GM21367 (cell line): ENCODE measurements around the gene ITIH5.

Experiments
- ATAC-seq: cut with Tn5 transposase; IDR thresholded peaks from one replicate; pipeline ENCODE4 v1.9.1; 2021; ENCODE audit not compliant: unreplicated experiment

Gene ITIH5

DNA sequence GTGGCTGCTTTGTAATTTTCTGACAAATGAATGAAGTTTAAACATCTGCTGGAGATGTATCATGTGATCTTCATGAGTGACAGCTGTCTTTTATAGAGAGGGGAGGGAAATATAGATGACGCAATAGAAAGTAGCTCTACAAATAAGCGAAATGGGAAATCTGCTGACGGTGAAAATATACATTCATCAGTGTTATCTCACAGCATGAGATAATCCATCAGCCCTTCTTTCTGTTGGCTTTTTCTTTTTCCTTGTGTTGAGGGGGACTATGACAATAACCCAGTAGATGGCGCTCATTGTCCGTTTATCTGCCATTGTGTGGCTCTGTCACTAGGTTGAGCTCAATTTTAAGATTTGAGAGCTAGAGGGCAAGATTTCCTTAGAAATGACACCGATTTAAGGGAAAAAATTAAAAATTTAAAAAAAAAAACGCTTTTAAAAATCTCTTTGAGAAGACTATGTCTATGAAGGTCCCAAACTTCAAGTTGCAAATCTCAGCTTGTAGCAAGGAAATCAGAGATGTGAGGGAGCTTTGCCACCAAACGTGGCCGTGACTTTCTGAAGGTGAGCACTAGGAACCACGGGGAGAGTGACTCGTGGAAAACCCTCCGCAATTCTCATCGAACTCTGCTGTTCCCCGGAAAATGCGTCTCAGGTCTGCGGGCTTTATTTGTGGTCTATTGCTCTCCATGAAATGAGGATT lies 141.3 kb downstream of the ITIH5 start:
- peak; percentile 79 for ATAC-seq

DNA sequence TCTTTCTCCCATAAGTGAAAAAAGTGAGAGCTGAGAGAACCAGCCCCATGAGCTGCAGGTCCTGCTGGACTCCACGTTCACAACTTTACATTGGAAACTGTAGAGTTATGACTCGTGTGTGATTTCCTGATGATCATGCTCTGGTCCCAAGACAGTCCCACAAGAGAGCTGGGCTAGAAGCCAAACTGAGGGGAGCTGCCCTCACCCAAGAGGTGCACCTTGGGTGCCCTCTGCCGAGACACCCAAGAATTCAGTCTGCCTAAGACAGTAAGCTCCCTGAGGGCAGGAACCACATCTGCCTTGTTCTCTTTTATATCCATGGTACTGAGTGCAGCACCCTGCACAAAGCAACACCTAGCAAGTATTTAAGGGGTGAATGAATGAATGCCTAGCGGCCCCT lies 143.1 kb downstream of the ITIH5 start:
- no peak for ATAC-seq

DNA sequence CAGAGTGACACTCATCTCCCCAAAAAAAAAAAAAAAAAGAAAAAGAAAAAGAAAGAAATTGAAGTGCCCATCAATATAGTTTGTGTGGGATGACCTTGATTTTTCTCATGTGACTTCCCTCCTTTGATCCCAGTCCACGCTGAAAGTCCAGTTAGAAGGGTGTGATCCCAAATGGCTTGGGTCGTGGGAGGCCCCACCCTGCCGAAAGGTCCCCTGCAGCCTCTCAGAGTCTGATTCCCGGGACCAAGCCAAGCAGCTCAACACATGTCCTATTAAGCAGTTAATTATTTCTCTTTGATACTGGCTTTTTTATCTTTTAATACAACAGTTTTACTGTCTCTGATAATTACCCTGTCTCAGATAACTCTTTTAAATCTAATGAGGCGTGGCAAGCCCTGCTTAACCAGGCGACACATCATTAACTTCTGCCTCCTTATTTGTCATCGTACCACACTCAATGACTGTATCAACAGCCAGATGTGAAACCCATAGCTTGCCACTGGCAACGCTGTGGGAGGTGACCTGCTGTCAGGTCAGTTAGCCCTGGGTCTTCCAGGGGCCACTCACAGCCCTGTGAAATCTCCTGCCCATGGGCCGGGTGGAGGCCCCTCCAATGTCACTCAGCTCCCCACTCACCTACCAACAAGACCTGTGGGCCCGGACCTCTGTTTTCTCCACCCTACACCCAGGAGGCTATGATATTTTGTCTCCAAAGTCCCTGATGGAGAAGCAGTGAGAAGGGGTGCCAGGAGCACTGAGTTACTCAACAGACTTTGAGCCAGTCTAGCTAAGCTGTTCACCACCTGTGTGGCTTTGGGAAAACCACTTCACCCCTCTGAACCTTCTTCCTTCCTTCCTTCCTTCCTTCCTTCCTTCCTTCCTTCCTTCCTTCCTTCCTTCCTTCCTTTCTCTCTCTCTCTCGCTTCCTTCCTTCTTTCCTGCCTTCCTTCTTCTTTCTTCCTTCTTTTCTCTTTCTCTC lies 146.0 kb downstream of the ITIH5 start:
- ATAC-seq, result peak; percentile 59

DNA sequence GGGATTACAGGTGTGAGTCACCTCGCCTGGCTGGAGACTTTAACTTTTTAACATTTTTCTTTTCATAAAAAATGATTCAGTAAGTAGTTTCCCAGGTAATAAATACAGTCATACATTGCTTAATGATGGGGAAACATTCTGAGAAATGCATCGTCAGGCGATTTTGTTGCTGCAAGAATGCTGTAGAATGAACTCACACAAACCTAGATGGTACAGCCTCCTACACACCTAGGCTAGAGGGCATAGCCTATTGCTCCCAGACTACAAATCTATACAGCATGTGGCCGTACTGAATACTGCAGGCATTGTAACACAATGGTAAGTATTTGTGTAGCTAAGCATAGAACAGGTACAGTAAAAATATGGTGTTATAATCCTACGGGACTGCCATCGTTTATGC lies 147.4 kb downstream of the ITIH5 start:
- no peak for ATAC-seq

DNA sequence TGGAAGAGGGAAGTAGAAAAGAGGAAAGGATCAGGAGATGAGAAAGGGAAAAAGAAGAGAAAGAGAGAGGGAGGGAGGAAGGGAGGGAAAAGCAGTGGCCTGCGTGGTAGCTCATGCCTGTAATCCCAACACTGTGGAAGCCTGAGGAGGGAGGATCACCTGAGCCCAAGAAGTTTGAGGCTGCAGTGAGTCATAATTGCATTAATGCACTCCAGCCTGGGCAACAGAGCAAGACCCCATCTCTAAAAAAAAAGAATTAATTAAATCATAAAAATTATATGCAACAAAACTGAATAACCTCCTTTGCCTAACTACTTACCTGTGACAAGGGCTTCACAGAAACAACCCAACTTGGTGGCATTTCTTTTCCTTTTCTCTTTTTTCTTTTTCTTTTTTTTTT lies 148.1 kb downstream of the ITIH5 start:
- no peak for ATAC-seq

DNA sequence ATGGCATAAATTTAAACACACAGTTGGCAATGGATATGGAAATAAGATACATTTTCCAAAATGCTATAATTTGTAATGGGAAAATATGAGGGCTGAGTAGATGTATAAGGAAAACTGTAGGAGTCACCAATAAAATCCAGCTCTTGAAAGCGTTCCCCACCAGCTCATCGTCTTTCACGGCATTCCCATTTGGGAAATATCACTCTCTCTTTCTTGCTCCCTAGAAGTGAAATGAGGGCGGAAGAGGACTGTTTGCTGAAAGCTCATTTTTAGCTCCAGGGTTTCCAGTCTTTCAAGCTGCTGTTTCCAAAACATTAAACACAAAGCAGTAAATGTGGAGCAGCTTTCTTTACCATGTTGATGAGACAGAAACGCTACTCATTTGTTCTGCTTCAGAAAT lies 151.3 kb downstream of the ITIH5 start:
- no peak for ATAC-seq

DNA sequence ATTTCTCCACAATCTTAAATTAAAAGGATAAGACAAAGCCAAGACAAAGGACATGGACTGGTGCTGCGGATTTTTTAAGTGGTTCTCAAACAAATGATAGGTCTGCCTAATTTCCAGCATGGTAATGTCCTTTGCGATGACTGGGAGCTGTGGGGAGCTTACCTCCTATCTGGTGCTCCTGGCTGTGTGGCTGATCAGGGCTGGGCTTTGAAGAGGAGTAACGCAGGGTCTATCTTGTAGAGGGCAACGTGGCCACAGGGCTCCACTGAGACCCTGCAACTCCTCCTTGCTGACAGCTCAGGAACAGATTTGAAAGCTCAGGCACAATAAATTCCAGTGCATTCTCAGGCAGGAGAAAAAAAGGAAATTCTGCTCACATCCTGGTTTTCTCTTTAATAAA lies 152.8 kb downstream of the ITIH5 start:
- ATAC-seq, result no peak

DNA sequence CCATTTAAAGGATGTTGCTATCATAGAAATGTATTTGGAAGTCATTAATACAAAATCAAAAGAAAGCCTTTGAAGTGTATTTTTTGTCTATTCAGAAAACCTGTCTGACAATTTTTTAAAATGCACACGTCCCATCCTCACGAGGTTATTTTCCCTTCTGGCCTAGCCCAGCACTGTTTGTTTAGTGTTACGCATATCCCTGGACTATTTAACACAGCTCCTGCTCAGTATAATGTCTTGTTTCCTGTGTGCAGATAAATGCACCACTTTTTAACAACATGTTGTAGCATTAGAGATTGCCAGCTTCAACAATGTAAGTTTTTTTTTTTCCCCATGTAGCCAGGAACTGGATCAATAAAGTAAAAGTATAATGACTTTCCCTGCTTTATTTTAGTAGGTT lies 153.3 kb downstream of the ITIH5 start:
- no peak for ATAC-seq

DNA sequence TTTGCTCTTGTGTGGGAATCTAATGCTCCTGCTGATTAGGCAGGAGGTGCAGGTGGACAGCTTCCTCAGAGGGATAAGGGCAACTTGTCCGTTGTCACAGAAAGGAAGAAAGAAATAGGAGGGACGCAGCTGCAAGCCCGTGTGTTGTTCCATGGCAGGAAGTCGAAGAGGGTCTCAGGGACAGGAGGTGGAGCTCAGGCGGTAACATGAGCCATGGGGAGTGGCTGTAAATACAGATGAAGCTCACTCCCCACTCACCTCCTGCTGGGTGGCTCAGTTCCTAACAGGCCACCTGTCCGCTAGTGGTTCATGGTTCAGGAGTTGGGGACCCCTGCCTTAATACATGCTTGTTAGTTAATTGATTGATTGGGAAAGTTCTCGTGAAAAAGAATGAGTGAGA lies 154.3 kb downstream of the ITIH5 start:
- no peak for ATAC-seq

DNA sequence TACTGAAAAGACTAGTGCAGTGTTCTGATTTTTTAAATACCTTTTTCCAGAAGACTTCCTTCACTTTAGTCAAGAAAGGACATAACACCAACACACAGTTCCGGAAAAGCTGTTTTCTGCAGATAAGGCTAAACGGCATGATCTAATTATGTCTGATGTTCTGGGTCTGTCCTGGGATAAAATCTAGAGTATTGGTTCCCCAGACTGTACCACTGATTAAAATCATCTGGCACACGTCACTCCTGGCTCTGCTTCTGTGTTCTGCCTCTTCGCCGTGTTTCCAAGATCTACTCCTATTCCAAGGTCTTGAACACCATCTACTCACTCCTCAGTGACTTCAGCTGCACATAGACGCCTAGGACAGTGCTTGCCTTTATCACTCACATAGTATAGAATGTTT lies 155.2 kb downstream of the ITIH5 start:
- no peak for ATAC-seq
